ENCODE measurements around the gene DDX27. TPM values are rescaled to one million over a fixed set of nuclear protein-coding genes. Genes with fewer than 3 reads are reported as not detected.
A peak's percentile ranks its signal among the peaks of the same experiment; 100 is the strongest.

DDX27 gene
- total and polyA plus RNA-seq, 2 of the 13 experiments (the other 11 are each of a cell fraction or from before 2014, with no cell fraction given): 42.6 to 72.8 TPM

- no peak for TF ChIP-seq ZBTB40 (IDR thresholded peaks at IDR 0.05)
- no peak for TF ChIP-seq ZBTB40 (CRISPR knock-in tag; IDR thresholded peaks at IDR 0.05)
- no peak for TF ChIP-seq ETS1 (CRISPR knock-in tag; IDR thresholded peaks at IDR 0.05)
- TF ChIP-seq ZNF609 (CRISPR knock-in tag; IDR thresholded peaks at IDR 0.05; ENCODE audit: borderline replicate concordance): 0 out of 2 replicates have a peak, but pooled peaks have one; percentile 8
- TF ChIP-seq MEIS1 (CRISPR knock-in tag; IDR thresholded peaks at IDR 0.05; ENCODE audit: borderline replicate concordance): no peak
- no peak for TF ChIP-seq HNF1A (IDR thresholded peaks at IDR 0.05; ENCODE audit: low read depth)
- peak; percentile 57; the same call in 1 of the 2 replicates for TF ChIP-seq HNF1A (CRISPR knock-in tag; IDR thresholded peaks at IDR 0.05; ENCODE audit: borderline replicate concordance)
These were observed 39.6 kb upstream of the DDX27 start (continued) for GRCh38 chr20:49179368-49180277.
